GM19238 (cell line): ENCODE measurements around the gene TGIF2LX.
"Not testable (repeated sequence)": the region's sequence is repeated elsewhere in the genome, so short reads cannot be mapped to it uniquely, and the experiment has no call there.

ENCODE experiments used
- DNase-seq: peaks from one replicate; pipeline ENCODE4 v3.0.0; 2011; ENCODE audit warnings: low spot score; ENCODE audit not compliant: insufficient read length

Gene TGIF2LX

GRCh38 chrX:89921665-89922064 is at the start of gene TGIF2LX:
Gene TGIF2LX, plus strand, starts transcription at chrX:89921908. Its CDS starts 178 bp downstream, at chrX:89922086.
- DNase-seq = not testable (repeated sequence)

GRCh38 chrX:89922338-89922934 is 728 bp downstream of the TGIF2LX start:
- DNase-seq = not testable (repeated sequence)

- DNase-seq = not testable (repeated sequence)
Measured at GRCh38 chrX:89943077-89943476, 21.4 kb downstream of the TGIF2LX start.

GRCh38 chrX:89965588-89965987 is 43.9 kb downstream of the TGIF2LX start:
- DNase-seq = not testable (repeated sequence)
